PC-3 (cell line): ENCODE results near the gene PRC1. TPM values are rescaled to one million over a fixed set of nuclear protein-coding genes. Genes with fewer than 3 reads are reported as not detected.

Experiments used
- ATAC-seq: fragments of 200-7000 bp; cut with Tn5 transposase; 2 replicates; pipeline ENCODE4 v1.9.1; 2020; ENCODE audit warnings: mild to moderate bottlenecking, moderate library complexity
- BruUV-seq: library from RNA; stranded (reverse); fragments of 400-500 nt; replicated peaks from 2 replicates; lab custom pipeline; 2021; lab: Mats Ljungman, UMichigan
- CTCF ChIA-PET: fragments of 300-600 bp; sonication (Branson Sonifier 250); formaldehyde crosslinking; loops from one replicate; lab custom pipeline; 2022; ENCODE audit warnings: antibody characterized with exemption; lab: Charles Lee
- POLR2A ChIA-PET: fragments of 300-600 bp; sonication (Branson Sonifier 250); formaldehyde crosslinking; loops from one replicate; lab custom pipeline; 2022; ENCODE audit warnings: antibody characterized with exemption; ENCODE audit not compliant: unreplicated experiment; lab: Charles Lee
- DNase-seq: peaks from one replicate; pipeline ENCODE4 v3.0.0-alpha.2; 2015
- H2AFZ ChIP-seq: fragments of 300-600 bp; sonication (generic); 2 replicates; pipeline ENCODE4 v1.6.0; 2016; ENCODE audit warnings: antibody characterized with exemption, low read length
- H3F3A ChIP-seq: fragments of 300-600 bp; sonication (generic); one replicate; pipeline ENCODE4 v1.6.0; 2017; ENCODE audit warnings: antibody characterized with exemption, low read length, control low read depth, mild to moderate bottlenecking; ENCODE audit not compliant: unreplicated experiment
- H3K27ac ChIP-seq: fragments of 300-600 bp; sonication (generic); 2 replicates; pipeline ENCODE4 v1.5.1; 2016; ENCODE audit warnings: mild to moderate bottlenecking, low read length
- H3K27me3 ChIP-seq: fragments of 300-600 bp; sonication (generic); 2 replicates; pipeline ENCODE4 v1.6.1; 2016; ENCODE audit warnings: low read length, mixed read lengths
- H3K36me3 ChIP-seq: fragments of 300-600 bp; sonication (generic); 2 replicates; pipeline ENCODE4 v1.6.1; 2016; ENCODE audit warnings: low read depth, mixed run types, low read length, mixed read lengths
- H3K4me1 ChIP-seq: fragments of 300-600 bp; sonication (generic); 2 replicates; pipeline ENCODE4 v1.5.1; 2016; ENCODE audit warnings: low read length; ENCODE audit not compliant: insufficient read depth
- H3K4me2 ChIP-seq: fragments of 300-600 bp; sonication (generic); 2 replicates; pipeline ENCODE4 v1.6.0; 2016; ENCODE audit warnings: low read length
- H3K4me3 ChIP-seq: fragments of 300-600 bp; sonication (generic); 2 replicates; pipeline ENCODE4 v1.5.1; 2016; ENCODE audit warnings: mild to moderate bottlenecking, low read length, mixed read lengths
- H3K79me2 ChIP-seq: fragments of 300-600 bp; sonication (generic); 2 replicates; pipeline ENCODE4 v1.6.1; 2017; ENCODE audit warnings: low read length, mixed read lengths
- H3K9ac ChIP-seq: fragments of 300-600 bp; sonication (generic); 2 replicates; pipeline ENCODE4 v1.6.0; 2016; ENCODE audit warnings: mild to moderate bottlenecking, low read length
- H3K9me2 ChIP-seq: fragments of 300-600 bp; sonication (generic); replicated peaks from 2 replicates; pipeline ENCODE4 v1.6.1; 2016; ENCODE audit warnings: mixed run types, low read length, mixed read lengths
- H3K9me3 ChIP-seq: fragments of 300-600 bp; sonication (generic); 2 replicates; pipeline ENCODE4 v1.6.1; 2016; ENCODE audit warnings: low read length, mixed read lengths
- H4K20me1 ChIP-seq: fragments of 300-600 bp; sonication (generic); 2 replicates; pipeline ENCODE4 v1.6.1; 2016; ENCODE audit warnings: low read length, mixed read lengths
- CTCF ChIP-seq: fragments of 300-600 bp; sonication (generic); conservative IDR thresholded peaks from 2 replicates; pipeline ENCODE4 v1.5.1; 2017; ENCODE audit warnings: antibody characterized with exemption, low read depth, mild to moderate bottlenecking, low read length
- EZH2 ChIP-seq: fragments of 300-600 bp; sonication (generic); IDR thresholded peaks from one replicate; pipeline ENCODE4 v1.6.1; 2017; ENCODE audit warnings: antibody characterized with exemption, mild to moderate bottlenecking, low read length; ENCODE audit not compliant: unreplicated experiment
- EZH2phosphoT487 ChIP-seq: fragments of 300-600 bp; sonication (generic); IDR thresholded peaks from 2 replicates; pipeline ENCODE4 v1.6.1; 2018; ENCODE audit warnings: mild to moderate bottlenecking, antibody characterized with exemption, low read length, borderline replicate concordance
- intact Hi-C: fragments of 100-400 bp; cut with micrococcal nuclease; formaldehyde crosslinking; loops from 2 replicates; pipeline ENCODE4 v1.9.0; 2023
- total RNA-seq: library from RNA; depleted of rRNA; stranded (reverse); fragments of >200 nt; gene quantifications from 2 replicates; pipeline ENCODE4 v1.2.3, GENCODE V29; 2014

Gene PRC1
- total RNA-seq, 1 experiment from 2014 or later = 236 TPM

- H3K27ac ChIP-seq = no peak overlapping the region
- H4K20me1 ChIP-seq = no peaks in the 10 kb centered on the region
- intact Hi-C loops = no loop called here
- H3F3A ChIP-seq = no peaks in the 10 kb centered on the region
- DNase-seq (no peak), ATAC-seq (no peak)
- H3K4me1 ChIP-seq = no peaks in the 10 kb centered on the region
- H3K9me3 ChIP-seq = no peaks in the 10 kb centered on the region
- ChIA-PET POLR2A (no interaction called here), CTCF (no interaction called here)
- H3K79me2 ChIP-seq = no peaks in the 10 kb centered on the region
- no peaks in the 10 kb centered on the region; the same call in 1 of the 2 replicates for H3K36me3 ChIP-seq
- no peak overlapping the region for H2AFZ ChIP-seq
- BruUV-seq = no TSS peak
- TF ChIP-seq CTCF (no peak), EZH2phosphoT487 (no peak), EZH2 (no peak)
- H3K9me2 ChIP-seq = no peaks in the 10 kb centered on the region
- no peak overlapping the region for H3K4me2 ChIP-seq
- H3K9ac ChIP-seq = no peak overlapping the region
- no peaks in the 10 kb centered on the region for H3K27me3 ChIP-seq
- no peak overlapping the region for H3K4me3 ChIP-seq
Measured at GRCh38 chr15:91007266-91007665, 12.9 kb upstream of the PRC1 start.

DNA sequence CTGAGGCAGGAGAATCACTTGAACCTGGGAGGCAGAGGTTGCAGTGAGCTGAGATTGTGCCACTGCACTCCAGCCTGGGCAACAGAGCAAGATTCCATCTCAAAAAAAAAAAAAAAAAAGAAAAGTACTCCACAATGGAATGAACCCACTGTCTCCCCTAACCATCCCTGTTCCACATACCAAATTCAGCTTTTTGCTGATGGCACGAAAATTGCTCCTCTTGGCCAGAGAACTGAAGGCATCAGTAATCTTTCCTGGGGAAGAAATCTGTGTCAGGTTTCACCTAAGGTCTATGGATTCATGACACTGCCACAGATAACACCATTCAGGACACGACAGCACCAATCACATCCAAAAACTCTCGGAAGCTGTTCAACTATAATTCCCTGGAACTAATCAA lies 6.9 kb upstream of the PRC1 start:
- CTCF ChIA-PET = no interaction called here

More for the DNA sequence above, 6.9 kb upstream of the PRC1 start:
- Histone ChIP-seq H3K79me2 (peaks cover 1% of the 10 kb centered on the region; the same call in 1 of the 2 replicates), H3K27ac (no peak overlapping the region), H2AFZ (no peak overlapping the region), H3K9ac (no peak overlapping the region), H3K36me3 (peaks cover 23% of the 10 kb centered on the region), H3K9me2 (no peaks in the 10 kb centered on the region), H3K4me3 (no peak overlapping the region), H3K27me3 (no peaks in the 10 kb centered on the region), H3K4me2 (no peak overlapping the region), H3K4me1 (no peaks in the 10 kb centered on the region), H3F3A (no peaks in the 10 kb centered on the region), H4K20me1 (no peaks in the 10 kb centered on the region), H3K9me3 (no peaks in the 10 kb centered on the region)
- TF ChIP-seq CTCF (no peak), EZH2phosphoT487 (no peak), EZH2 (no peak)
- BruUV-seq = no TSS peak
- DNase-seq (no peak), ATAC-seq (no peak)
- intact Hi-C loops = no loop called here
- POLR2A ChIA-PET = no interaction called here
